Suprapubic skin (tissue), 3 donors: ENCODE measurements around the gene ZNF441.

Experiments
- EP300 ChIP-seq: sonication (generic); formaldehyde crosslinking; IDR thresholded peaks from one replicate; pipeline ENCODE4 v1.6.1; 2017; ENCODE audit warnings: antibody characterized with exemption
- POLR2A ChIP-seq, 2 donors: fragments of 450-650 bp; IDR thresholded peaks; one replicate each; pipeline ENCODE4 v1.6.1; 2017; ENCODE audit warnings: antibody characterized with exemption in 2 of 2, mild to moderate bottlenecking in 2 of 2, moderate library complexity in 2 of 2
- TF ChIP-seq, protein P1 (sequence below), 2 donors: fragments of 200-600 bp in 1 of 2; fragments of 450-650 bp in 1 of 2; sonication (generic) in 1 of 2; IDR thresholded peaks; one replicate each; pipeline ENCODE4 v1.5.1; 2016 to 2019; ENCODE audit warnings: antibody characterized with exemption in 2 of 2, mild to moderate bottlenecking in 1 of 2, moderate library complexity in 1 of 2

- TF ChIP-seq, protein P1, sequence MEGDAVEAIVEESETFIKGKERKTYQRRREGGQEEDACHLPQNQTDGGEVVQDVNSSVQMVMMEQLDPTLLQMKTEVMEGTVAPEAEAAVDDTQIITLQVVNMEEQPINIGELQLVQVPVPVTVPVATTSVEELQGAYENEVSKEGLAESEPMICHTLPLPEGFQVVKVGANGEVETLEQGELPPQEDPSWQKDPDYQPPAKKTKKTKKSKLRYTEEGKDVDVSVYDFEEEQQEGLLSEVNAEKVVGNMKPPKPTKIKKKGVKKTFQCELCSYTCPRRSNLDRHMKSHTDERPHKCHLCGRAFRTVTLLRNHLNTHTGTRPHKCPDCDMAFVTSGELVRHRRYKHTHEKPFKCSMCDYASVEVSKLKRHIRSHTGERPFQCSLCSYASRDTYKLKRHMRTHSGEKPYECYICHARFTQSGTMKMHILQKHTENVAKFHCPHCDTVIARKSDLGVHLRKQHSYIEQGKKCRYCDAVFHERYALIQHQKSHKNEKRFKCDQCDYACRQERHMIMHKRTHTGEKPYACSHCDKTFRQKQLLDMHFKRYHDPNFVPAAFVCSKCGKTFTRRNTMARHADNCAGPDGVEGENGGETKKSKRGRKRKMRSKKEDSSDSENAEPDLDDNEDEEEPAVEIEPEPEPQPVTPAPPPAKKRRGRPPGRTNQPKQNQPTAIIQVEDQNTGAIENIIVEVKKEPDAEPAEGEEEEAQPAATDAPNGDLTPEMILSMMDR (IDR thresholded peaks at IDR 0.05) = no peak
- no peak for TF ChIP-seq EP300
- no peak for TF ChIP-seq POLR2A (IDR thresholded peaks at IDR 0.05)
These were observed 14.7 kb downstream of the ZNF441 start for GRCh38 chr19:11781295-11782057.
